K562 (cell line): ENCODE measurements around the gene ERICH6. TPM values are rescaled to one million over a fixed set of nuclear protein-coding genes. Genes with fewer than 3 reads are reported as not detected.

Experiments
- CEBPZ ChIP-seq: fragments of 150-350 bp; IDR thresholded peaks from 2 replicates; pipeline ENCODE4 v1.6.1; 2014; ENCODE audit warnings: low read depth, mild to moderate bottlenecking, low read length, borderline replicate concordance
- FOXK2 ChIP-seq, 2 experiments: fragments of 450-650 bp; IDR thresholded peaks in 1 of 2; conservative IDR thresholded peaks in 1 of 2; 2 replicates each; pipeline ENCODE4 v1.6.1; 2016; ENCODE audit warnings: low read depth in 2 of 2, mild to moderate bottlenecking in 1 of 2
- ILF3 ChIP-seq: fragments of 450-650 bp; IDR thresholded peaks from 2 replicates; pipeline ENCODE4 v1.6.1; 2018; ENCODE audit warnings: antibody characterized with exemption, mild to moderate bottlenecking, moderate library complexity, borderline replicate concordance
- NCOA2 ChIP-seq, 2 experiments: fragments of 450-650 bp; IDR thresholded peaks; 2 replicates each; pipeline ENCODE4 v1.6.1; 2018; ENCODE audit warnings: mild to moderate bottlenecking in 2 of 2, moderate library complexity in 1 of 2; ENCODE audit not compliant: partially characterized antibody in 2 of 2
- PBX2 ChIP-seq, 2 experiments: IDR thresholded peaks in 1 of 2; conservative IDR thresholded peaks in 1 of 2; 2 replicates each; pipeline ENCODE4 v1.6.1; 2016; ENCODE audit warnings: low read depth in 2 of 2, mild to moderate bottlenecking in 1 of 2, missing compliant biosample characterization in 1 of 2, missing genetic modification characterization in 1 of 2, moderate library complexity in 1 of 2
- POLR2A ChIP-seq: fragments of 450-650 bp; conservative IDR thresholded peaks from 2 replicates; pipeline ENCODE4 v1.6.1; 2016
- RBM15 ChIP-seq: fragments of 200-400 bp; formaldehyde crosslinking; IDR thresholded peaks from 2 replicates; pipeline ENCODE4 v1.6.1; 2018; ENCODE audit warnings: mild to moderate bottlenecking, low read length, moderate library complexity; ENCODE audit not compliant: insufficient read depth
- ZBTB40 ChIP-seq, 2 experiments: fragments of 450-650 bp in 1 of 2; sonication (generic) in 1 of 2; formaldehyde crosslinking in 1 of 2; IDR thresholded peaks; 2 replicates each; pipeline versions ENCODE4 v1.7.1 to v1.9.0; 2016 to 2022; ENCODE audit warnings: inconsistent platforms in 1 of 2, mild to moderate bottlenecking in 1 of 2, missing genetic modification reagents in 1 of 2
- polyA plus RNA-seq, 8 experiments: library from polyadenylated mRNA; depleted of rRNA in 4 of 8; stranded (reverse) in 5 of 8; unstranded in 3 of 8; fragments of >200 nt; fragmentation: Nextera tagmentation in 2 of 8; fragmentation: Illumina TruSeq in 1 of 8; extraction: Ambion mirVana in 2 of 8; extraction: Trizol in 1 of 8; gene quantifications; 2 replicates each; pipeline versions ENCODE4 v1.2.1 to v1.2.3, GENCODE V29; 2011 to 2014; ENCODE audit warnings: inconsistent platforms in 1 of 8, missing spikeins in 1 of 8
- total RNA-seq, 7 experiments: library from RNA; depleted of rRNA in 6 of 7; stranded (reverse); fragments of >200 nt in 6 of 7; fragmentation: Illumina TruSeq in 2 of 7; extraction: Trizol in 2 of 7; gene quantifications; 2 replicates each; pipeline versions ENCODE4 v1.2.1 to v1.2.3, GENCODE V29; 2011 to 2021; ENCODE audit warnings: low replicate concordance in 1 of 7

The ERICH6 gene
- total and polyA plus RNA-seq, 9 of the 15 experiments (the other 6 are each of a cell fraction or from before 2014, with no cell fraction given): not detected

GRCh38 chr3:150626148-150626930 lies 77.4 kb downstream of the ERICH6 start (continued):
- TF ChIP-seq PBX2 (CRISPR knock-in tag; IDR thresholded peaks at IDR 0.05; ENCODE audit: low read depth): no peak
- no peak for TF ChIP-seq PBX2 (tag; conservative IDR thresholded peaks at IDR 0.05; ENCODE audit: low read depth)
- peak; percentile 88 for TF ChIP-seq ZBTB40 (IDR thresholded peaks at IDR 0.05)
- TF ChIP-seq ZBTB40 (CRISPR knock-in tag; IDR thresholded peaks at IDR 0.05): peak; percentile 71; the same call in 1 of the 2 replicates
- TF ChIP-seq CEBPZ: no peak
- no peak for TF ChIP-seq FOXK2 (conservative IDR thresholded peaks at IDR 0.05 in 1 of 2, IDR thresholded peaks at IDR 0.05 in 1 of 2; ENCODE audit: low read depth in 2 of 2)
- no peak for TF ChIP-seq RBM15
- TF ChIP-seq NCOA2 (IDR thresholded peaks at IDR 0.05; ENCODE audit: partially characterized antibody in 2 of 2): no peak
- TF ChIP-seq POLR2A: 0 out of 2 replicates have a peak, but pooled peaks have one; percentile 11
- TF ChIP-seq ILF3: no peak
